ENCODE data around the gene HSDL1.

Gene HSDL1

DNA sequence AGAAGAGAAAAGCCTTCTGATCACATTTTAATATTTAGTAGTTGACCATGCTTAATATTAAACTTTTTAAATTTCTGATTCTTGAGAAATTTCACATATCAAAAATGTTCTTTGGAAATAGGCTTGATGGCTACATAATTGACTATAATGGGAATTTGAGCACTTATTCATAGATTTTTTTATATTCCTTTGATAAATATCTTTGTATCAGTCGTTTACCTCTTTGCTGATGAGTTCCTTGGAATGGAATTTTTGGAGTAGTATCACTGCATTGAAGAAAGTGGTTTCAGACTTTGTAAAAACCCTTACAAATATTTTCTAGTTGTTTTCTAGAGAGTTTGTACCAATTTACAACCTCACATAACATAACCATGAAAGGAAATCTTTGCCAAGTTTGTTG is 14.8 kb upstream of the HSDL1 start:
- in situ Hi-C loops (cut with HindIII; ENCODE audit: low pct_ligation_motif_present, low sequenced_read_pairs) = no loop called here
- DNase-seq = no peak
- no peak overlapping the region for H3K4me3 ChIP-seq (ENCODE audit: low read depth, low read length)
- no peak overlapping the region for H3K27ac ChIP-seq
- H3K36me3 ChIP-seq (replicated peaks) = no peaks in the 10 kb centered on the region
- TF ChIP-seq, protein P1, sequence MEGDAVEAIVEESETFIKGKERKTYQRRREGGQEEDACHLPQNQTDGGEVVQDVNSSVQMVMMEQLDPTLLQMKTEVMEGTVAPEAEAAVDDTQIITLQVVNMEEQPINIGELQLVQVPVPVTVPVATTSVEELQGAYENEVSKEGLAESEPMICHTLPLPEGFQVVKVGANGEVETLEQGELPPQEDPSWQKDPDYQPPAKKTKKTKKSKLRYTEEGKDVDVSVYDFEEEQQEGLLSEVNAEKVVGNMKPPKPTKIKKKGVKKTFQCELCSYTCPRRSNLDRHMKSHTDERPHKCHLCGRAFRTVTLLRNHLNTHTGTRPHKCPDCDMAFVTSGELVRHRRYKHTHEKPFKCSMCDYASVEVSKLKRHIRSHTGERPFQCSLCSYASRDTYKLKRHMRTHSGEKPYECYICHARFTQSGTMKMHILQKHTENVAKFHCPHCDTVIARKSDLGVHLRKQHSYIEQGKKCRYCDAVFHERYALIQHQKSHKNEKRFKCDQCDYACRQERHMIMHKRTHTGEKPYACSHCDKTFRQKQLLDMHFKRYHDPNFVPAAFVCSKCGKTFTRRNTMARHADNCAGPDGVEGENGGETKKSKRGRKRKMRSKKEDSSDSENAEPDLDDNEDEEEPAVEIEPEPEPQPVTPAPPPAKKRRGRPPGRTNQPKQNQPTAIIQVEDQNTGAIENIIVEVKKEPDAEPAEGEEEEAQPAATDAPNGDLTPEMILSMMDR (IDR thresholded peaks at IDR 0.05; ENCODE audit: low read depth, low read length, missing control alignments) = no peak
- peaks cover 15% of the 10 kb centered on the region for H3K27me3 ChIP-seq (replicated peaks)

DNA sequence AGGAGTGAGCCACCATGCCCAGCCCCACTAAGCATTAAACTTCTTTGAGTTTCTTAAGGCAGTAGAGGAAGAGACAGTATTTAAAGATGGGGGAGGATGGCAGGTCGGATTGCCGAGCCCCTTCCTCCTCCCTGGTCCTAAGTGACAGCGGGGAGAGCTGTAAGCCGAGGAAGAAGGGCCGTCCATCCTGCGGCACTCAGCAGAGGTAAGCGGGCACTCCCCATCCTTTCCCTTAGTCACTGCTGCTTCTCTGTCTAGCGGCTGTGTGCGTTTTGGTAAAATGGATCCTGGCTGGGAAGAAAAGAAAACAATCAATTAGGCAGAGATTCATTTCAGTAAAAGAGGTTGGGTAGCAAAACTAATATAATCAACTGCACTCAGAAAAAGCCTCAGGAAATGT is 14.0 kb upstream of the HSDL1 start:
- Histone ChIP-seq H3K27ac (no peak overlapping the region), H3K27me3 (replicated peaks) (peaks cover 13% of the 10 kb centered on the region), H3K36me3 (replicated peaks) (no peaks in the 10 kb centered on the region), H3K4me3 (ENCODE audit: low read depth, low read length) (no peak overlapping the region)
- no peak for DNase-seq
- TF ChIP-seq, protein P1 (IDR thresholded peaks at IDR 0.05; ENCODE audit: low read depth, low read length, missing control alignments) = no peak
- in situ Hi-C loops (cut with HindIII; ENCODE audit: low pct_ligation_motif_present, low sequenced_read_pairs) = no loop called here

DNA sequence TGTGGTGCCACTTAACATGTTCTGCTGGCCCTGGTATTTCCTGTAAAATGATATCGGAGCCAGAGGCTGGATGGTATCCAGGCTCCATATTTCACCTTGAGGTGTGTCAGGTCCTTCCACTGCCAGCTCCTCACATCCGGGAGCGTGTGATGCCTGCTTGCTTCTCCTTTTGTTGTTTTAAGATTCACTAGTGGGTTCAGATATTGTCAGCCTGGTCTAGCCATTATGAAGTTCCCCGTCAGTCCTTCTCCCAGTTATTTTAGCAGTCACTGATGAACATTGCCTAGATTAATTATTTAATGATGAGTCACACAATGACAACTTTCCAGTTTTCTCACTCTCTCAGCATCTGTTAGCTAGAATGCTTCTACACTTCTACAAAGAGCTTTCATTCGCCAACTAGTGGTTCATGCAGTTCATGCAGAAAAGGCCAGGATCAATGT is 11.4 kb upstream of the HSDL1 start:
- DNase-seq = no peak
- no peak overlapping the region for H3K27ac ChIP-seq
- H3K27me3 ChIP-seq (replicated peaks) = peaks cover 13% of the 10 kb centered on the region
- TF ChIP-seq, protein P1 (IDR thresholded peaks at IDR 0.05; ENCODE audit: low read depth, low read length, missing control alignments) = peak; percentile 15
- H3K4me3 ChIP-seq (ENCODE audit: low read depth, low read length) = no peak overlapping the region
- in situ Hi-C loops (cut with HindIII; ENCODE audit: low pct_ligation_motif_present, low sequenced_read_pairs) = no loop called here
- no peaks in the 10 kb centered on the region for H3K36me3 ChIP-seq (replicated peaks)

DNA sequence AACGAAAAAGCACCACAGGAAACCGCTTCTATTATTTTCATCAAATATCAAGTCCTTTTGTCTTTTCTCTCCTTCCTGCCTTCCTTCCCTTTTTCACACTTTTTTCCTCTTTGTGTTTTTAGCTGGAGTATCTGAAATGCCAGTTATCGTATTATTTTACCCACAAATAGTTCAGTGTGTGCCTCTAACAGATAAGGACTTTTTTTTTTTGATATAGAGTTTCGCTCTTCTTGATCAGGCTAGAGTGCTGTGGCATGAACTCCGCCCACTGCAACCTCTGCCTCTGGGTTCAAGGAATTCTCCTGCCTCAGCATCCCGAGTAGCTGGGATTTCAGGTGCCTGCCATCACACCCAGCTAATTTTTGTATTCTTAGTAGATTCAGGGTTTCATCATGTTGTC is 10.8 kb upstream of the HSDL1 start:
- Histone ChIP-seq H3K27ac (no peak overlapping the region), H3K27me3 (replicated peaks) (peaks cover 13% of the 10 kb centered on the region), H3K36me3 (replicated peaks) (no peaks in the 10 kb centered on the region), H3K4me3 (ENCODE audit: low read depth, low read length) (no peak overlapping the region)
- no peak for DNase-seq
- TF ChIP-seq, protein P1 (IDR thresholded peaks at IDR 0.05; ENCODE audit: low read depth, low read length, missing control alignments) = no peak
- in situ Hi-C loops (cut with HindIII; ENCODE audit: low pct_ligation_motif_present, low sequenced_read_pairs) = no loop called here

DNA sequence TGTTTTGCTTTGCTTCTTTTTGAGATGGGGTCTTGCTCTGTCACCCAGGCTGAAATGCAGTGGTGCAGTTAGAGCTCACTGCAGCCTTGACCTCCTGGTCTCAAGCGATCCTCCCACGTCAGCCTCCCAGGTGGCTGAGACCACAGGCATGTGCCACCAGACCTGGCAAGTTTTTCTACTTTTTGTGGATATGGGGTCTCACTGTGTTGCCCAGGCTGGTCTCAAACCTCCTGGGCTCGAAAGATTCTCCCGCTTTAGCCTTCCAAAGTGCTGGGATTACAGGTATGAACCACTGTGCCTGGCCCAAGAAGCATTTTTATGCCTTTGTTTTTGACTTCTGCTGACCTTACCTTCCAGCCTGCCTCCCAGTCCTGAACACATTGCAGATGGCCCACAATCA is 10.2 kb upstream of the HSDL1 start:
- no peak overlapping the region for H3K27ac ChIP-seq
- TF ChIP-seq, protein P1 (IDR thresholded peaks at IDR 0.05; ENCODE audit: low read depth, low read length, missing control alignments) = no peak
- no peaks in the 10 kb centered on the region for H3K36me3 ChIP-seq (replicated peaks)
- peaks cover 14% of the 10 kb centered on the region for H3K27me3 ChIP-seq (replicated peaks)
- DNase-seq = no peak
- in situ Hi-C loops (cut with HindIII; ENCODE audit: low pct_ligation_motif_present, low sequenced_read_pairs) = no loop called here
- no peak overlapping the region for H3K4me3 ChIP-seq (ENCODE audit: low read depth, low read length)

DNA sequence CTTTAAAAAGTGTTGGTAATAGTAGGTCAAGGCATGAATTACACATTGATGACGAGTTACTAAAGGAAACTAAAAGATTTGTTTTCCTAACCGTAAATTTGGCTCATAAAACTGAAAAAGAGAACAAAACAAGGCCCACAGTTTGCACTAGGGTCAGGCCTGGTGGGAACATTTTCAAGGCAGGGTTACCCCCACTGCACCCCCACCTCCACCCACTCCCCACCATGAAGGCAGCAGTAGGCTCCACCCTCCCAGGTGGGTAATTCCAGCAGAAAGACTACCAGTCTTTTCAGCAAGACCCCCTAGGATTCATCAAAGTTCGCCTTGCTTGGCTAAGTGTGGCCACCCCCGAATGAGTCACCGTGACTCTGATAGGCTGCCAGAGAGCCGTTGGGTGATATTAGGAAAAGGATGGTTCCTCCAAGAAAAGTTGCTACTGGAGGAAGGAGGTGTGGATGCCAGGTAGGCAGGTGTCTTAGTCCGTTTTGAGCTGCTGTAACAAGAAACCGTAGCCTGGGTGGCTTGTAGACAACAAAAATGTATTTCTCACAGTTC is 8.8 kb upstream of the HSDL1 start:
- H3K27ac ChIP-seq = no peak overlapping the region
- no peaks in the 10 kb centered on the region for H3K36me3 ChIP-seq (replicated peaks)
- in situ Hi-C loops (cut with HindIII; ENCODE audit: low pct_ligation_motif_present, low sequenced_read_pairs) = no loop called here
- DNase-seq = no peak
- H3K4me3 ChIP-seq (ENCODE audit: low read depth, low read length) = no peak overlapping the region
- H3K27me3 ChIP-seq (replicated peaks) = peaks cover 8% of the 10 kb centered on the region
- TF ChIP-seq, protein P1 (IDR thresholded peaks at IDR 0.05; ENCODE audit: low read depth, low read length, missing control alignments) = no peak

All from brain microvascular endothelial cell (primary cell).